Astrocyte (in vitro differentiated cells and primary cell): ENCODE measurements around the gene PPIL6.

Source experiments
- CTCF ChIP-seq: IDR thresholded peaks from 2 replicates; pipeline ENCODE4 v1.5.1; 2011; ENCODE audit warnings: low read depth, mild to moderate bottlenecking, inconsistent platforms, low read length, moderate library complexity; ENCODE audit not compliant: insufficient read depth
- EZH2 ChIP-seq: IDR thresholded peaks from 2 replicates; pipeline ENCODE4 v1.6.1; 2012; ENCODE audit warnings: mild to moderate bottlenecking, low read length, inconsistent platforms; ENCODE audit not compliant: insufficient read depth

- TF ChIP-seq CTCF (no peak), EZH2 (no peak)
Observed at GRCh38 chr6:109442393-109442924, 2.0 kb upstream of the PPIL6 start.
